Measurements from ENCODE around the gene ITPR1. TPM values are rescaled to one million over a fixed set of nuclear protein-coding genes. Genes with fewer than 3 reads are reported as not detected.

ITPR1 gene
- total and polyA plus RNA-seq, 12 donors = 9.7 to 40.3 (median 18.8) TPM

- no peaks in the 10 kb centered on the region for H3K27me3 ChIP-seq
- 75 to 77% methylated on average over 9 of the region's 9 CpGs for WGBS, 2 donors
- H3K36me3 ChIP-seq = peaks cover 0 to 24% (median 0%) of the 10 kb centered on the region in 9 donors
- ATAC-seq (no peak), DNase-seq (no peak)
- no peak overlapping the region for H3K4me3 ChIP-seq
- TF ChIP-seq CTCF (IDR thresholded peaks at IDR 0.05) = no peak
- H3K27ac ChIP-seq = peak overlapping the region in 8 of 10 donors; percentile 51 to 79 (median 70)
- H3K4me1 ChIP-seq = peaks cover 12 to 72% (median 44%) of the 10 kb centered on the region in 9 donors
- H3K9me3 ChIP-seq = no peaks in the 10 kb centered on the region
- intact Hi-C loops (cut with DNase I) = loop anchor here in 9 of 10 donors (2.0 to 10.0 kb wide), 11 partner anchors 51 to 306 kb away; partner anchors contain the start of gene BHLHE40 (in 2 of the 9)
These were observed 228.4 kb downstream of the ITPR1 start for GRCh38 chr3:4721511-4721911.

GRCh38 chr3:4722103-4722502 lies 229.0 kb downstream of the ITPR1 start:
- TF ChIP-seq CTCF (IDR thresholded peaks at IDR 0.05) = peak in 8 of 9 donors; percentile 8 to 67 (median 52)
- peaks cover 0 to 30% (median 0%) of the 10 kb centered on the region in 9 donors for H3K36me3 ChIP-seq
- H3K4me3 ChIP-seq = no peak overlapping the region
- ATAC-seq = peak; percentile 59 to 84 (median 68)
- peaks cover 12 to 69% (median 44%) of the 10 kb centered on the region in 9 donors for H3K4me1 ChIP-seq
- peak overlapping the region in 7 of 10 donors; percentile 19 to 79 (median 74) for H3K27ac ChIP-seq
- H3K9me3 ChIP-seq = no peaks in the 10 kb centered on the region
- H3K27me3 ChIP-seq = no peaks in the 10 kb centered on the region
- peak; percentile 37 to 41 for DNase-seq
- intact Hi-C loops (cut with DNase I) = loop anchor here in 8 of 10 donors (5.0 to 10.0 kb wide), 7 partner anchors 50 to 305 kb away; partner anchors contain the start of gene BHLHE40 (in 2 of the 8)
- WGBS, 2 donors = 43 to 47% methylated on average over 6 of the region's 6 CpGs

GRCh38 chr3:4724051-4724629 lies 231.0 kb downstream of the ITPR1 start:
- peaks cover 0 to 45% (median 0%) of the 10 kb centered on the region in 9 donors for H3K36me3 ChIP-seq
- 54 to 57% methylated on average over 10 of the region's 10 CpGs for WGBS, 2 donors
- peak overlapping the region in 3 of 10 donors; percentile 10 to 36 (median 30) for H3K27ac ChIP-seq
- no peaks in the 10 kb centered on the region for H3K27me3 ChIP-seq
- TF ChIP-seq CTCF (IDR thresholded peaks at IDR 0.05) = no peak
- peak in 2 of 8 donors; percentile 18 to 21 for ATAC-seq
- H3K4me3 ChIP-seq = no peak overlapping the region
- no peaks in the 10 kb centered on the region for H3K9me3 ChIP-seq
- H3K4me1 ChIP-seq = peaks cover 9 to 53% (median 35%) of the 10 kb centered on the region in 9 donors
- intact Hi-C loops (cut with DNase I) = loop anchor here in 8 of 10 donors (5.0 to 10.0 kb wide), 7 partner anchors 48 to 303 kb away; partner anchors contain the start of gene BHLHE40 (in 2 of the 8)
- DNase-seq = no peak

GRCh38 chr3:4726549-4726948 lies 233.4 kb downstream of the ITPR1 start:
- TF ChIP-seq CTCF (IDR thresholded peaks at IDR 0.05) = no peak
- H3K4me1 ChIP-seq = peaks cover 0 to 47% (median 11%) of the 10 kb centered on the region in 9 donors
- WGBS, 2 donors = 93% methylated on average over 5 of the region's 5 CpGs
- ATAC-seq (no peak), DNase-seq (no peak)
- intact Hi-C loops (cut with DNase I) = loop anchor here in 1 of 10 donors (10.0 kb wide), 1 partner anchor 148 kb away; no protein-coding TSS in a partner anchor
- no peaks in the 10 kb centered on the region for H3K27me3 ChIP-seq
- H3K4me3 ChIP-seq = no peak overlapping the region
- no peak overlapping the region for H3K27ac ChIP-seq
- H3K9me3 ChIP-seq = no peaks in the 10 kb centered on the region
- H3K36me3 ChIP-seq = peaks cover 0 to 45% (median 0%) of the 10 kb centered on the region in 9 donors

Data from heart right ventricle (tissue), 16 donors.